ENCODE results near the gene KDELR1. TPM values are rescaled to one million over a fixed set of nuclear protein-coding genes. Genes with fewer than 3 reads are reported as not detected.

The KDELR1 gene
- total and polyA plus RNA-seq, 2 of the 13 experiments (the other 11 are each of a cell fraction or from before 2014, with no cell fraction given): 134 to 185 TPM

DNA sequence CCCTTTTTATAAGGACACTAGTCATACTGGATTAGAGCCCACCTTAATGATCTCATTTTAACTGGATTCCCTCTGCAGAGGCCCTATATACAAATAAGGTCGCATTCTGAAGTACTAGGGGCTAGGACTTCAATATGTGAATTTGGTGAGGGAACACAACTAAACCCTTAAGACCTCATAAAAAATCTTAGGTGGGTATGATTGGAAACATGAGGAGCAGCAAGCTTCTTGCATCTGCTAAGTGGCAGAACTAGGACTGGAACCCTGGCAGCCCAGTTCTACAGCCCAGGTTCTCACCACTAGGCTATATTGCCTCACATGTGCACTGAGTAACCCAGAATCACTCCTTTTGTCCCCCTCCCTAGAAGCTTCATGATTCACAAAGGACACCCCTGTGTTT lies 37.3 kb upstream of the KDELR1 start (continued):
- TF ChIP-seq, protein P1, sequence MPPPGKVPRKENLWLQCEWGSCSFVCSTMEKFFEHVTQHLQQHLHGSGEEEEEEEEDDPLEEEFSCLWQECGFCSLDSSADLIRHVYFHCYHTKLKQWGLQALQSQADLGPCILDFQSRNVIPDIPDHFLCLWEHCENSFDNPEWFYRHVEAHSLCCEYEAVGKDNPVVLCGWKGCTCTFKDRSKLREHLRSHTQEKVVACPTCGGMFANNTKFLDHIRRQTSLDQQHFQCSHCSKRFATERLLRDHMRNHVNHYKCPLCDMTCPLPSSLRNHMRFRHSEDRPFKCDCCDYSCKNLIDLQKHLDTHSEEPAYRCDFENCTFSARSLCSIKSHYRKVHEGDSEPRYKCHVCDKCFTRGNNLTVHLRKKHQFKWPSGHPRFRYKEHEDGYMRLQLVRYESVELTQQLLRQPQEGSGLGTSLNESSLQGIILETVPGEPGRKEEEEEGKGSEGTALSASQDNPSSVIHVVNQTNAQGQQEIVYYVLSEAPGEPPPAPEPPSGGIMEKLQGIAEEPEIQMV (CRISPR knock-in tag; IDR thresholded peaks at IDR 0.05; ENCODE audit: low read depth): no peak
- TF ChIP-seq HOMEZ (CRISPR knock-in tag; IDR thresholded peaks at IDR 0.05; ENCODE audit: low read depth) (no peak), ETV5 (CRISPR knock-in tag; IDR thresholded peaks at IDR 0.05; ENCODE audit: borderline replicate concordance) (no peak)

DNA sequence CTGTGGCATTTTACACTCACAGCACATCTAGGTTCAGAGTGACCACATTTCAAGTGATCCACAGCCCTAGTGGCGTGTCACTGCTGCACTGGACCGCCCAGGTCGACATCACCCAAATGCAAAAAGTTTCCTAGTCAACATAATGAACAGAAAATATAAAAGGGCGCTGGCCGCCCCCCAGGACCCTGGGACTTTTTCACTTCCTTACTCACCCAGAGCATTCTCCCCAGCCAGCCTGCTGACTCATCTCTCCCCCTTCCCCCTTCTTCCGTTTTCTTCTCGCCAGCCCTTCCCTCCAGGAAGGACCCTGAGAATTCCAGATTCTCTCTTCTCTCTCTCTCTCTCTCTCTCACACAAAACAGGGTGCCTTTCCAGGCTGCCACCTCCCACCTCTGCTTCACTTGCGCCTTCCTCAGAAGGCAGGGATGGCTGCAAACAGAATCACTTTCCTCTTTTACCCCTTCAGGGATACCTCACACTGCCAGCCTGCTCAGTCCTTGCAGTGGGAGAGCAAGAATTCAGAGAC lies 33.4 kb upstream of the KDELR1 start:
- BruUV-seq (replicated peaks): no TSS peak
- no peak for DNase-seq (ENCODE audit: low spot score)
- FAIRE-seq: no peak
- TF ChIP-seq ZNF318 (CRISPR knock-in tag; IDR thresholded peaks at IDR 0.05) (no peak), MTA3 (CRISPR knock-in tag; IDR thresholded peaks at IDR 0.05) (no peak), RFXANK (CRISPR knock-in tag; IDR thresholded peaks at IDR 0.05) (no peak), CC2D1A (CRISPR knock-in tag; IDR thresholded peaks at IDR 0.05) (no peak), ATAD3A (CRISPR knock-in tag; IDR thresholded peaks at IDR 0.05) (no peak)

More for the DNA sequence above, 33.4 kb upstream of the KDELR1 start:
- ATAC-seq: no peak
- intact Hi-C loops (cut with micrococcal nuclease; ENCODE audit: unreplicated experiment) (no loop called here), in situ Hi-C loops (cut with HindIII; ENCODE audit: extremely low pct_ligation_motif_present, low pct_unique_long_range_greater_than_20kb) (no loop called here)
- H3K9me3 ChIP-seq (ENCODE audit: low read length): no peaks in the 10 kb centered on the region
- 0 out of 2 replicates have a peak, but pooled peaks cover 6% of the 10 kb centered on the region for H3K4me1 ChIP-seq (ENCODE audit: insufficient read depth, low read length)
- H3K36me3 ChIP-seq (replicated peaks in 1 of 2; ENCODE audit: control insufficient read depth in 1 of 2, insufficient read depth in 2 of 2, low read length in 2 of 2): no peaks in the 10 kb centered on the region
- H3K4me2 ChIP-seq (ENCODE audit: low read depth, low read length): no peak overlapping the region; the same call in 1 of the 2 replicates
- WGBS (ENCODE audit: low lambda C conversion rate): 73% methylated on average over 8 of the region's 8 CpGs
- no peaks in the 10 kb centered on the region for H3K79me2 ChIP-seq (ENCODE audit: insufficient read depth, low read length)
- H3K27me3 ChIP-seq (ENCODE audit: control insufficient read depth in 1 of 2, insufficient read depth in 2 of 2, low read length in 2 of 2): no peaks in the 10 kb centered on the region
- no peaks in the 10 kb centered on the region for H4K20me1 ChIP-seq (ENCODE audit: insufficient read depth, low read length)
- POLR2A ChIA-PET: no interaction called here
- no peak overlapping the region for H3K4me3 ChIP-seq (replicated peaks in 1 of 3; ENCODE audit: insufficient read depth in 1 of 3, low read depth in 2 of 3, low read length in 3 of 3)
- no peak overlapping the region for H3K27ac ChIP-seq (ENCODE audit: extremely low read length, insufficient read depth, low read length)
- CTCF ChIA-PET (ENCODE audit: low intra/inter-chr PET ratio, low total read pairs): no interaction called here
- H3K9ac ChIP-seq (ENCODE audit: insufficient read depth, low read depth, low read length): no peak overlapping the region
- no peak overlapping the region for H2AFZ ChIP-seq (ENCODE audit: low read length)

Data from HepG2 (cell line).